ENCODE results near the gene ACTG2. TPM values are rescaled to one million over a fixed set of nuclear protein-coding genes. Genes with fewer than 3 reads are reported as not detected.

Gene ACTG2
- total and polyA plus RNA-seq, 10 of the 15 experiments (the other 5 are each of a cell fraction or from before 2014, with no cell fraction given): 0.06 to 0.97 (median 0.12) TPM; not detected in 7

- ATAC-seq: no peak
These were observed 53.4 kb downstream of the ACTG2 start for GRCh38 chr2:73946215-73946614.

GRCh38 chr2:73946666-73947065 lies 53.9 kb downstream of the ACTG2 start:
- Histone ChIP-seq H3K4me1 (ENCODE audit: control insufficient read depth, insufficient read depth, low read length) (peaks cover 4% of the 10 kb centered on the region; the same call in 1 of the 2 replicates), H3K9me3 (replicated peaks; ENCODE audit: control insufficient read depth, insufficient read depth, low read length) (no peaks in the 10 kb centered on the region), H2AFZ (ENCODE audit: control insufficient read depth, low read depth, low read length) (no peak overlapping the region), H3K4me2 (ENCODE audit: control insufficient read depth, insufficient read depth) (no peak overlapping the region), H3K36me3 (ENCODE audit: control insufficient read depth in 2 of 2, insufficient read depth in 2 of 2, low read length in 1 of 2) (peaks cover 16 to 27% of the 10 kb centered on the region in 2 experiments), H3K9ac (ENCODE audit: control insufficient read depth, insufficient read depth, low read length) (no peak overlapping the region), H4K20me1 (ENCODE audit: control insufficient read depth, insufficient read depth) (no peaks in the 10 kb centered on the region), H3K79me2 (ENCODE audit: control insufficient read depth, insufficient read depth, low read length) (peaks cover 29% of the 10 kb centered on the region), H3K27ac (ENCODE audit: control insufficient read depth, insufficient read depth) (no peak overlapping the region), H3K27me3 (replicated peaks in 1 of 2; ENCODE audit: control insufficient read depth in 2 of 2, insufficient read depth in 2 of 2, low read length in 1 of 2) (no peaks in the 10 kb centered on the region), H3K4me3 (no peak overlapping the region)
- 100% methylated on average over 3 of the region's 3 CpGs for WGBS (ENCODE audit: insufficient coverage, insufficient replicate concordance, low lambda C conversion rate, missing lambda C conversion rate)
- no TSS peak for BruUV-seq (replicated peaks)
- FAIRE-seq: no peak
- CTCF ChIA-PET: interaction anchor here (0.6 kb wide), 1 partner anchor 199 kb away, joined by 3 read pairs; no protein-coding TSS in a partner anchor
- POLR2A ChIA-PET: interaction anchor here (0.8 to 1.7 kb wide), 3 partner anchors 10 to 131 kb away, joined by 4 to 7 read pairs (median 6); no protein-coding TSS in a partner anchor
- SMC1A ChIA-PET (ENCODE audit: uncharacterized antibody, unreplicated experiment): interaction anchor here (1.5 kb wide), 1 partner anchor 148 kb away, joined by 4 read pairs; no protein-coding TSS in a partner anchor
- DNase-seq (ENCODE audit: low read depth, low spot score): no peak
- RAD21 ChIA-PET (ENCODE audit: unreplicated experiment): no interaction called here
- in situ Hi-C loops (cut with MboI): no loop called here
- intact Hi-C loops (cut with micrococcal nuclease; ENCODE audit: unreplicated experiment): no loop called here
- no peak for ATAC-seq
- TF ChIP-seq NFXL1 (IDR thresholded peaks at IDR 0.05; ENCODE audit: borderline replicate concordance): no peak
- TF ChIP-seq FOXM1 (IDR thresholded peaks at IDR 0.05; ENCODE audit: low read depth, low read length): no peak
- TF ChIP-seq RB1 (IDR thresholded peaks at IDR 0.05; ENCODE audit: borderline replicate concordance): no peak
- no peak for TF ChIP-seq ZSCAN29 (IDR thresholded peaks at IDR 0.05)
- no peak for TF ChIP-seq HCFC1 (IDR thresholded peaks at IDR 0.05; ENCODE audit: low read length)
- no peak for TF ChIP-seq MYC (IDR thresholded peaks at IDR 0.05; ENCODE audit: insufficient read depth, insufficient read length, insufficient replicate concordance, low read length, severe bottlenecking)
- no peak for TF ChIP-seq GATAD2B (conservative IDR thresholded peaks at IDR 0.05; ENCODE audit: low read depth)
- TF ChIP-seq RAD51 (IDR thresholded peaks at IDR 0.05): no peak

More at GRCh38 chr2:73946215-73946614, 53.4 kb downstream of the ACTG2 start:
- ChIA-PET POLR2A (interaction anchor here (0.8 to 2.2 kb wide), 4 partner anchors 10 to 130 kb away, joined by 4 to 7 read pairs (median 6); no protein-coding TSS in a partner anchor), CTCF (interaction anchor here (0.6 kb wide), 1 partner anchor 200 kb away, joined by 3 read pairs; no protein-coding TSS in a partner anchor), RAD21 (ENCODE audit: unreplicated experiment) (no interaction called here), SMC1A (ENCODE audit: uncharacterized antibody, unreplicated experiment) (no interaction called here)
- FAIRE-seq (no peak), DNase-seq (ENCODE audit: low read depth, low spot score) (no peak)
- intact Hi-C loops (cut with micrococcal nuclease; ENCODE audit: unreplicated experiment) (no loop called here), in situ Hi-C loops (cut with MboI) (no loop called here)
- Histone ChIP-seq H3K4me2 (ENCODE audit: control insufficient read depth, insufficient read depth) (no peak overlapping the region), H3K4me3 (no peak overlapping the region), H3K36me3 (ENCODE audit: control insufficient read depth in 2 of 2, insufficient read depth in 2 of 2, low read length in 1 of 2) (peaks cover 14 to 24% of the 10 kb centered on the region in 2 experiments), H3K4me1 (ENCODE audit: control insufficient read depth, insufficient read depth, low read length) (peaks cover 4% of the 10 kb centered on the region; the same call in 1 of the 2 replicates), H3K9ac (ENCODE audit: control insufficient read depth, insufficient read depth, low read length) (no peak overlapping the region), H4K20me1 (ENCODE audit: control insufficient read depth, insufficient read depth) (no peaks in the 10 kb centered on the region), H3K79me2 (ENCODE audit: control insufficient read depth, insufficient read depth, low read length) (peaks cover 32% of the 10 kb centered on the region), H2AFZ (ENCODE audit: control insufficient read depth, low read depth, low read length) (no peak overlapping the region), H3K27ac (ENCODE audit: control insufficient read depth, insufficient read depth) (no peak overlapping the region), H3K27me3 (replicated peaks in 1 of 2; ENCODE audit: control insufficient read depth in 2 of 2, insufficient read depth in 2 of 2, low read length in 1 of 2) (no peaks in the 10 kb centered on the region), H3K9me3 (replicated peaks; ENCODE audit: control insufficient read depth, insufficient read depth, low read length) (no peaks in the 10 kb centered on the region)
- TF ChIP-seq GABPA (IDR thresholded peaks at IDR 0.05; ENCODE audit: low read depth) (no peak), SREBF2 (IDR thresholded peaks at IDR 0.05; ENCODE audit: low read length) (no peak), SRF (IDR thresholded peaks at IDR 0.05; ENCODE audit: low read depth in 2 of 2, low read length in 2 of 2) (no peak), TCF12 (IDR thresholded peaks at IDR 0.05; ENCODE audit: low read depth, low read length) (no peak), HDAC6 (IDR thresholded peaks at IDR 0.05; ENCODE audit: unreplicated experiment) (no peak), CHD4 (IDR thresholded peaks at IDR 0.05) (no peak), BHLHE40 (IDR thresholded peaks at IDR 0.05; ENCODE audit: borderline replicate concordance in 1 of 2, low read depth in 2 of 2, low read length in 1 of 2) (no peak)
- TF ChIP-seq, protein P1, sequence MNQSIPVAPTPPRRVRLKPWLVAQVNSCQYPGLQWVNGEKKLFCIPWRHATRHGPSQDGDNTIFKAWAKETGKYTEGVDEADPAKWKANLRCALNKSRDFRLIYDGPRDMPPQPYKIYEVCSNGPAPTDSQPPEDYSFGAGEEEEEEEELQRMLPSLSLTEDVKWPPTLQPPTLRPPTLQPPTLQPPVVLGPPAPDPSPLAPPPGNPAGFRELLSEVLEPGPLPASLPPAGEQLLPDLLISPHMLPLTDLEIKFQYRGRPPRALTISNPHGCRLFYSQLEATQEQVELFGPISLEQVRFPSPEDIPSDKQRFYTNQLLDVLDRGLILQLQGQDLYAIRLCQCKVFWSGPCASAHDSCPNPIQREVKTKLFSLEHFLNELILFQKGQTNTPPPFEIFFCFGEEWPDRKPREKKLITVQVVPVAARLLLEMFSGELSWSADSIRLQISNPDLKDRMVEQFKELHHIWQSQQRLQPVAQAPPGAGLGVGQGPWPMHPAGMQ (IDR thresholded peaks at IDR 0.05; ENCODE audit: borderline replicate concordance): no peak
- BruUV-seq (replicated peaks): no TSS peak
- 91% methylated on average over 1 of the region's 1 CpG for WGBS (ENCODE audit: insufficient coverage, insufficient replicate concordance, low lambda C conversion rate, missing lambda C conversion rate)
